HUES64 (cell line): ENCODE measurements around the gene TPH1. TPM values are rescaled to one million over a fixed set of nuclear protein-coding genes. Genes with fewer than 3 reads are reported as not detected.

Source experiments
- H3K27ac ChIP-seq: 2 replicates; pipeline ENCODE4 v1.7.0; 2013; ENCODE audit warnings: low read depth, low read length, inconsistent platforms
- H3K27me3 ChIP-seq: 2 replicates; pipeline ENCODE4 v1.6.1; 2013; ENCODE audit warnings: mild to moderate bottlenecking, low read length; ENCODE audit not compliant: insufficient read depth
- H3K36me3 ChIP-seq: 2 replicates; pipeline ENCODE4 v1.6.1; 2013; ENCODE audit warnings: mild to moderate bottlenecking, low read length; ENCODE audit not compliant: insufficient read depth
- H3K4me1 ChIP-seq: 2 replicates; pipeline ENCODE4 v1.6.1; 2013; ENCODE audit warnings: mild to moderate bottlenecking, low read length, moderate library complexity; ENCODE audit not compliant: insufficient read depth
- H3K4me3 ChIP-seq: 2 replicates; pipeline ENCODE4 v1.5.1; 2013; ENCODE audit warnings: mild to moderate bottlenecking, low read length, moderate library complexity
- H3K9ac ChIP-seq: 2 replicates; pipeline ENCODE4 v1.6.1; 2013; ENCODE audit warnings: mild to moderate bottlenecking, low read depth, low read length
- H3K9me3 ChIP-seq: 2 replicates; pipeline ENCODE4 v1.6.1; 2013; ENCODE audit warnings: low read depth, low read length; ENCODE audit not compliant: insufficient read depth
- WGBS: fragments of 150-250, 120-280 bp; methylation state at CpG from one replicate; pipeline ENCODE4 v1.1.7; 2013; ENCODE audit warnings: missing lambda C conversion rate; 5-methylcytosine and 5-hydroxymethylcytosine counted together
- polyA plus RNA-seq, 2 experiments: library from polyadenylated mRNA; stranded (reverse); fragments of 50-300 nt; gene quantifications; one replicate each; pipeline ENCODE4 v1.2.3, GENCODE V29; 2013

The TPH1 gene
- 0.20 TPM for polyA plus RNA-seq (2013, experiment 1 of 2)
- polyA plus RNA-seq (2013, experiment 2 of 2) = 0.13 TPM

DNA sequence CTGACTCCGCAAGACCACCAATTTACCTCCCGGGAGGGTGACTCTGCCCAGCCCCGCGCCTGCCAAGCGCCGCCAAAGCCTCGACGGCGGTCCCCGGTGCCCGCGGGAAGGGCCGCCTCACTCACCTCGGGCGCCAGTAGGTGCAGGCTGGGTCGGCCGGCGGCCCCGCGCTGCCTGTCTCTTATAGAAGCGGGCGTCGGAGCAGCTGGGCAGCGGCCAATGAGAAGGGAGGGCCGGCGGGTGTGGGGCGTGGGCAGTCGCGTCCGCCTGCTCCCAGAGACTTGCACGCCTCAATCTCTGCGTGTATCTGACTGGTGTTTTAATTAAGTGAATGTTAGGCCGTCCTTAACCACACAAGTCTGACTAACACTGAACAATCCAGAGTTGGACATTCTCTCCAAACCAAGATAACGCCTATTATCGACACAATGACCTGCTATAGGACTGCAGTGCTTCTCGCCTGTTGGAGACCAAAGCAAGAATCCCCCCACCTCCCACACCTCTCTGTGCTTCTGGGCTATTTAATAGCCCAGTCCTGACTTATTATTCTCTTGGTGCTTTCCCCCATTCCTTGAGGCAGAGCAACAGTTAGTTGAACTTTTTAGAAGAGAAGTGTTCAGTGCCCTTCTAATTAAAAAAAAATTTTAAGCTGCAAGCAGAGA lies at the start of gene TPH1:
Gene TPH1, minus strand, starts transcription at position 154 of the 662 bp plus-strand sequence. CDS start 5,507 bp downstream, outside the sequence.
- H3K4me1 ChIP-seq = no peaks in the 10 kb centered on the region
- H3K36me3 ChIP-seq = no peaks in the 10 kb centered on the region
- peaks cover 50% of the 10 kb centered on the region for H3K27me3 ChIP-seq
- 9% methylated on average over 35 of the region's 36 CpGs for WGBS
- no peaks in the 10 kb centered on the region for H3K9me3 ChIP-seq
- no peak within 1 kb of the TSS for H3K9ac ChIP-seq
- no peak within 1 kb of the TSS for H3K27ac ChIP-seq
- H3K4me3 ChIP-seq = peak within 1 kb of the TSS; percentile 41

DNA sequence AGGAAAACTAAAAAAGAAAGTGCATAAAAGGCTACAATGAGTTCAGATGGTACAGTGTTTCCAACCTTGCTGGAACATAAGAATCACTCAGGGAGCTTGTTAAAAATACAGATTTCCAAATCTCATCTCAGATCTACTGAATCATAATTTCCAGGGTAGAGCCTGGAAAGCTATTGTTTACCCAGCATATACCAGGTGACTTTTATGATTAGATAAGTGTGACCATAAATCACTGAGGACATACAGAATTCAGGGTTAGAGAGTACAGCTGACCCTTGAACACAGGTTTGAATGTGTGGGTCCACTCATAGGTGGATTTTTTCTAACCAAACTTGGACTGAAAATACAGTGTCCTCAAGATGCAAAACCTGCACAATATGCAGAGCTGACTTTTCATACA lies 47.9 kb upstream of the TPH1 start:
- Histone ChIP-seq H3K27me3 (no peaks in the 10 kb centered on the region), H3K36me3 (peaks cover 87% of the 10 kb centered on the region), H3K9me3 (no peaks in the 10 kb centered on the region), H3K4me1 (no peaks in the 10 kb centered on the region), H3K9ac (no peak overlapping the region), H3K4me3 (no peak overlapping the region), H3K27ac (no peak overlapping the region)

GRCh38 chr11:18091731-18092130 lies 45.7 kb upstream of the TPH1 start:
- Histone ChIP-seq H3K9me3 (no peaks in the 10 kb centered on the region), H3K9ac (no peak overlapping the region), H3K4me1 (no peaks in the 10 kb centered on the region), H3K36me3 (peaks cover 100% of the 10 kb centered on the region), H3K27me3 (no peaks in the 10 kb centered on the region), H3K27ac (no peak overlapping the region), H3K4me3 (no peak overlapping the region)
- 93% methylated on average over 2 of the region's 2 CpGs for WGBS

- WGBS = 99% methylated on average over 2 of the region's 3 CpGs
- H3K9ac ChIP-seq = no peak overlapping the region
- no peak overlapping the region for H3K4me3 ChIP-seq
- H3K9me3 ChIP-seq = no peaks in the 10 kb centered on the region
- H3K36me3 ChIP-seq = peaks cover 100% of the 10 kb centered on the region
- no peak overlapping the region for H3K27ac ChIP-seq
- H3K27me3 ChIP-seq = no peaks in the 10 kb centered on the region
- no peaks in the 10 kb centered on the region for H3K4me1 ChIP-seq
These were observed 42.9 kb upstream of the TPH1 start for GRCh38 chr11:18088966-18089365.

DNA sequence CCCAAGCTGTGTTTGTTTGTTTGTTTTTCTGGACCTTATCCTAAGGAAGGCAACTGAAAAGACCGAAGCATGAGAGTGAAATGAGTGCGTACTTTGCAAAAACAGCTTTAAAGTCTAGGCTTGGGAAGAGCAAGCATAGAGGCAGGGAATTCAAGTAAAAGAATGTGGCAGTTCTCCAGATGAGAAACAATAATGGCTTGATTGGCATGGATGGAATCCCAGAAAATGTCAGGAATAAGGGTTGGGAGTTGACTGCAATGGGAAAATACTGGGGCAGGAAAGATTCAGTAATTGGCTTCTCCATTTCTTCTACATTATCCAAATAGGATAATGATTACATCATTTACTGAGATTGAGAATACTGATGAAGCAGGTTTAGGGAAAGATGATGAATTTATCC lies 42.3 kb upstream of the TPH1 start:
- no peaks in the 10 kb centered on the region for H3K4me1 ChIP-seq
- H3K36me3 ChIP-seq = peaks cover 100% of the 10 kb centered on the region
- H3K9me3 ChIP-seq = no peaks in the 10 kb centered on the region
- no peak overlapping the region for H3K4me3 ChIP-seq
- no peaks in the 10 kb centered on the region for H3K27me3 ChIP-seq
- 97% methylated on average over 2 of the region's 2 CpGs for WGBS
- no peak overlapping the region for H3K27ac ChIP-seq
- no peak overlapping the region for H3K9ac ChIP-seq

DNA sequence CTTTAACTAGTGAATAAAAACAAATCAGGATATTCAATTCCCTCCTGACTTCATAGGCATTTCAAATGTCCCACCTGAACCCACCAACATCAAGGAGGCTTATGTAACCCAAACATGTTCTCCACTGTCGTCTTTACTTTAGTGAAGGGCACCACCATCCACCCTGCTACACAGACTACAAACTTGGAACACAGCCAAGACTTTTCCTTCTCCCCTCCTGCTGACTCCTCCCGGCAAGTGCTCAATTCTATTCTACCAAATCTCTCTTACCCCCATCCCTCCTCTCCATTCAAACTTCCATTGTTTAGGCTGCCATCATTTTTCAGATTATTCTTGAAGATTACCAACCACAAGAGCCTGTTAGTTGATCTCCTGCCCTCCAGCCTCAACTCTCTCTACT lies 35.5 kb upstream of the TPH1 start:
- 95% methylated on average over 2 of the region's 2 CpGs for WGBS
- Histone ChIP-seq H3K4me1 (no peaks in the 10 kb centered on the region), H3K4me3 (no peak overlapping the region), H3K27me3 (no peaks in the 10 kb centered on the region), H3K9me3 (no peaks in the 10 kb centered on the region), H3K9ac (no peak overlapping the region), H3K36me3 (peaks cover 76% of the 10 kb centered on the region), H3K27ac (no peak overlapping the region)

GRCh38 chr11:18080451-18080850 lies 34.4 kb upstream of the TPH1 start:
- no peaks in the 10 kb centered on the region for H3K4me1 ChIP-seq
- H3K27me3 ChIP-seq = no peaks in the 10 kb centered on the region
- 96% methylated on average over 4 of the region's 4 CpGs for WGBS
- no peak overlapping the region for H3K4me3 ChIP-seq
- no peaks in the 10 kb centered on the region for H3K9me3 ChIP-seq
- no peak overlapping the region for H3K27ac ChIP-seq
- peaks cover 65% of the 10 kb centered on the region for H3K36me3 ChIP-seq
- no peak overlapping the region for H3K9ac ChIP-seq

- H3K27ac ChIP-seq = no peak overlapping the region
- no peaks in the 10 kb centered on the region for H3K9me3 ChIP-seq
- no peak overlapping the region for H3K9ac ChIP-seq
- WGBS = 100% methylated on average over 1 of the region's 2 CpGs
- no peak overlapping the region for H3K4me3 ChIP-seq
- no peaks in the 10 kb centered on the region for H3K4me1 ChIP-seq
- no peaks in the 10 kb centered on the region for H3K27me3 ChIP-seq
- H3K36me3 ChIP-seq = peaks cover 49% of the 10 kb centered on the region
These were observed 32.8 kb upstream of the TPH1 start for GRCh38 chr11:18078909-18079308.

- 92% methylated on average over 3 of the region's 3 CpGs for WGBS
- no peak overlapping the region for H3K4me3 ChIP-seq
- H3K4me1 ChIP-seq = no peaks in the 10 kb centered on the region
- H3K9ac ChIP-seq = no peak overlapping the region
- H3K27ac ChIP-seq = no peak overlapping the region
- H3K27me3 ChIP-seq = no peaks in the 10 kb centered on the region
- H3K36me3 ChIP-seq = peaks cover 15% of the 10 kb centered on the region
- H3K9me3 ChIP-seq = no peaks in the 10 kb centered on the region
These were observed 29.4 kb upstream of the TPH1 start for GRCh38 chr11:18075444-18075843.

DNA sequence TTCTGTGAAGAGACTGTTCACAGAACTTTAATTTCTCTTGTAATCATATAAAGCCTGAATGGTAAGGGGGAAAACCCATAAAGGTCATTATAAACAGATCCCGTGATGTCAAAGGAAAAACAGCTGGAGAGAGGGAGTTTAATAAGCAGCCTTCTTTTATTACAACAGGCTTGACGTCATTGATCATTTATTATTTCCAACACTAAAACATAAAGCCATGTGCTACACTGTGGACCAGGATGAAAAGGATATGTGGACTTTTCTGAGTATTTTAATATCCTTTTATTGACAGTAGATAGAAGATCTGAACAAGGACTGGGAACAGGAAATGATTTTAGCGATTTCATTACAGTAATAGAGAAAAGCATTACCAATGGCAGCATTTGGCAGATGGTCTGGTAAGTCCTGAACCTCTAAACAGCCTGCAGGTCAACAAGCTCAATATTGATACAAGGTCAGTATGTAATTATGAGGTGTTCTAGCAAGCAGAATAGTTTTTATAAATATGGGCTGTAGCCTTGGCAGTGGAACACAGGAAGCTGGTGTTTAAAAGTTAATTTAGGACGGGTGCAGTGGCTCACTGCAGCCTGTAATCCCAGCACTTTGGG lies 25.1 kb upstream of the TPH1 start:
- Histone ChIP-seq H3K4me1 (no peaks in the 10 kb centered on the region), H3K27ac (no peak overlapping the region), H3K27me3 (no peaks in the 10 kb centered on the region), H3K9ac (no peak overlapping the region), H3K4me3 (no peak overlapping the region), H3K36me3 (no peaks in the 10 kb centered on the region), H3K9me3 (no peaks in the 10 kb centered on the region)
- WGBS = 96% methylated on average over 2 of the region's 4 CpGs

GRCh38 chr11:18067372-18067771 lies 21.3 kb upstream of the TPH1 start:
- Histone ChIP-seq H3K4me1 (no peaks in the 10 kb centered on the region), H3K9me3 (no peaks in the 10 kb centered on the region), H3K36me3 (no peaks in the 10 kb centered on the region), H3K9ac (no peak overlapping the region), H3K27ac (no peak overlapping the region), H3K4me3 (no peak overlapping the region), H3K27me3 (no peaks in the 10 kb centered on the region)
- 93% methylated on average over 2 of the region's 2 CpGs for WGBS
